Measurements from ENCODE around the gene MANEA. TPM values are rescaled to one million over a fixed set of nuclear protein-coding genes. Genes with fewer than 3 reads are reported as not detected.

MANEA gene
- total RNA-seq, 1 experiment from 2014 or later, result 13.9 TPM

- no TSS peak for BruUV-seq (replicated peaks)
- Histone ChIP-seq H2AFZ (ENCODE audit: low read depth, low read length, poor library complexity, severe bottlenecking) (no peak overlapping the region), H3K4me3 (replicated peaks in 1 of 2; ENCODE audit: low read depth in 1 of 2, low read length in 2 of 2) (no peak overlapping the region), H4K20me1 (ENCODE audit: insufficient read depth) (no peaks in the 10 kb centered on the region), H3K4me1 (ENCODE audit: control insufficient read depth in 1 of 2, insufficient read depth in 2 of 2, low read length in 2 of 2) (no peaks in the 10 kb centered on the region), H3K36me3 (ENCODE audit: control insufficient read depth in 1 of 2, insufficient read depth in 2 of 2, low read length in 2 of 2) (no peaks in the 10 kb centered on the region), H3K4me2 (ENCODE audit: low read length) (no peak overlapping the region), H3K9me3 (ENCODE audit: control insufficient read depth in 1 of 2, insufficient read depth in 1 of 2, low read depth in 1 of 2, low read length in 2 of 2) (peaks cover 0 to 4% of the 10 kb centered on the region in 2 experiments; a peak in 1 of 4 replicates), H3K27me3 (ENCODE audit: insufficient read depth, low read length) (no peaks in the 10 kb centered on the region), H3K79me2 (ENCODE audit: insufficient read depth, low read length) (no peaks in the 10 kb centered on the region), H3K9ac (ENCODE audit: low read length) (no peak overlapping the region), H3K27ac (ENCODE audit: low read depth, low read length) (no peak overlapping the region), H3K9me2 (ENCODE audit: insufficient read depth) (no peaks in the 10 kb centered on the region)
- no peak for DNase-seq (ENCODE audit: low read depth, low spot score)
- TF ChIP-seq ZFX (IDR thresholded peaks at IDR 0.05), result no peak
- no peak for TF ChIP-seq SIN3A (IDR thresholded peaks at IDR 0.05; ENCODE audit: low read depth)
- peak; percentile 35; the same call in 1 of the 2 replicates for TF ChIP-seq RAD21 (IDR thresholded peaks at IDR 0.05; ENCODE audit: low read depth)
- TF ChIP-seq SRF (IDR thresholded peaks at IDR 0.05; ENCODE audit: low read depth), result no peak
- 0 out of 6 replicates have a peak, but pooled peaks of 1 of the 3 experiments have one; percentile 6 for TF ChIP-seq CTCF (IDR thresholded peaks at IDR 0.05 in 2 of 3, conservative IDR thresholded peaks at IDR 0.05 in 1 of 3; ENCODE audit: borderline replicate concordance in 1 of 3, insufficient read depth in 1 of 3, low read depth in 2 of 3, low read length in 2 of 3)
- no peak for TF ChIP-seq JUND (IDR thresholded peaks at IDR 0.05)
- no peak for TF ChIP-seq FOSL1 (IDR thresholded peaks at IDR 0.05; ENCODE audit: low read depth)
- no peak for ATAC-seq
- POLR2A ChIA-PET, result no interaction called here
- RAD21 ChIA-PET (ENCODE audit: low non-redundant PET in 1 of 2, low total read pairs in 2 of 2, uncharacterized antibody in 2 of 2, unreplicated experiment in 2 of 2), result no interaction called here
- CTCF ChIA-PET, result no interaction called here
- intact Hi-C loops (cut with micrococcal nuclease), result no loop called here
These were observed 71.3 kb downstream of the MANEA start for GRCh38 chr6:95648636-95649035.

- no TSS peak for BruUV-seq (replicated peaks)
- RAD21 ChIA-PET (ENCODE audit: low non-redundant PET in 1 of 2, low total read pairs in 2 of 2, uncharacterized antibody in 2 of 2, unreplicated experiment in 2 of 2), result no interaction called here
- Histone ChIP-seq H3K4me3 (replicated peaks in 1 of 2; ENCODE audit: low read depth in 1 of 2, low read length in 2 of 2) (no peak overlapping the region), H3K4me1 (ENCODE audit: control insufficient read depth in 1 of 2, insufficient read depth in 2 of 2, low read length in 2 of 2) (no peaks in the 10 kb centered on the region), H3K4me2 (ENCODE audit: low read length) (no peak overlapping the region), H3K27ac (ENCODE audit: low read depth, low read length) (no peak overlapping the region), H2AFZ (ENCODE audit: low read depth, low read length, poor library complexity, severe bottlenecking) (no peak overlapping the region), H3K36me3 (ENCODE audit: control insufficient read depth in 1 of 2, insufficient read depth in 2 of 2, low read length in 2 of 2) (no peaks in the 10 kb centered on the region), H3K79me2 (ENCODE audit: insufficient read depth, low read length) (no peaks in the 10 kb centered on the region), H4K20me1 (ENCODE audit: insufficient read depth) (no peaks in the 10 kb centered on the region), H3K9me2 (ENCODE audit: insufficient read depth) (no peaks in the 10 kb centered on the region), H3K9me3 (ENCODE audit: control insufficient read depth in 1 of 2, insufficient read depth in 1 of 2, low read depth in 1 of 2, low read length in 2 of 2) (peaks cover 0 to 4% of the 10 kb centered on the region in 2 experiments; a peak in 1 of 4 replicates), H3K9ac (ENCODE audit: low read length) (no peak overlapping the region), H3K27me3 (ENCODE audit: insufficient read depth, low read length) (no peaks in the 10 kb centered on the region)
- intact Hi-C loops (cut with micrococcal nuclease), result no loop called here
- CTCF ChIA-PET, result no interaction called here
- ATAC-seq (no peak), DNase-seq (ENCODE audit: low read depth, low spot score) (no peak)
- POLR2A ChIA-PET, result no interaction called here
- no peak for TF ChIP-seq TCF7L2 (IDR thresholded peaks at IDR 0.05; ENCODE audit: borderline replicate concordance, extremely low read depth, insufficient read depth, insufficient read length)
- TF ChIP-seq FOSL1 (IDR thresholded peaks at IDR 0.05; ENCODE audit: low read depth), result no peak
- no peak for TF ChIP-seq CEBPB (IDR thresholded peaks at IDR 0.05; ENCODE audit: low read depth)
- TF ChIP-seq EZH2 (IDR thresholded peaks at IDR 0.05), result no peak
- no peak for TF ChIP-seq ATF3 (IDR thresholded peaks at IDR 0.05)
- TF ChIP-seq POLR2A (IDR thresholded peaks at IDR 0.05; ENCODE audit: borderline replicate concordance, extremely low read depth, insufficient read depth, insufficient read length), result no peak
- no peak for TF ChIP-seq JUND (IDR thresholded peaks at IDR 0.05)
- TF ChIP-seq SP1 (IDR thresholded peaks at IDR 0.05; ENCODE audit: low read depth), result no peak
- TF ChIP-seq ZBTB33 (IDR thresholded peaks at IDR 0.05; ENCODE audit: extremely low read depth, insufficient replicate concordance, low read length), result no peak
- no peak for TF ChIP-seq ZNF274 (IDR thresholded peaks at IDR 0.05; ENCODE audit: low read depth, low read length)
These were observed 72.1 kb downstream of the MANEA start for GRCh38 chr6:95649451-95649850.
